ENCODE results near the gene SLC16A13. TPM values are rescaled to one million over a fixed set of nuclear protein-coding genes. Genes with fewer than 3 reads are reported as not detected.

SLC16A13 gene
- total RNA-seq, 1 experiment from 2014 or later, result 13.1 TPM

DNA sequence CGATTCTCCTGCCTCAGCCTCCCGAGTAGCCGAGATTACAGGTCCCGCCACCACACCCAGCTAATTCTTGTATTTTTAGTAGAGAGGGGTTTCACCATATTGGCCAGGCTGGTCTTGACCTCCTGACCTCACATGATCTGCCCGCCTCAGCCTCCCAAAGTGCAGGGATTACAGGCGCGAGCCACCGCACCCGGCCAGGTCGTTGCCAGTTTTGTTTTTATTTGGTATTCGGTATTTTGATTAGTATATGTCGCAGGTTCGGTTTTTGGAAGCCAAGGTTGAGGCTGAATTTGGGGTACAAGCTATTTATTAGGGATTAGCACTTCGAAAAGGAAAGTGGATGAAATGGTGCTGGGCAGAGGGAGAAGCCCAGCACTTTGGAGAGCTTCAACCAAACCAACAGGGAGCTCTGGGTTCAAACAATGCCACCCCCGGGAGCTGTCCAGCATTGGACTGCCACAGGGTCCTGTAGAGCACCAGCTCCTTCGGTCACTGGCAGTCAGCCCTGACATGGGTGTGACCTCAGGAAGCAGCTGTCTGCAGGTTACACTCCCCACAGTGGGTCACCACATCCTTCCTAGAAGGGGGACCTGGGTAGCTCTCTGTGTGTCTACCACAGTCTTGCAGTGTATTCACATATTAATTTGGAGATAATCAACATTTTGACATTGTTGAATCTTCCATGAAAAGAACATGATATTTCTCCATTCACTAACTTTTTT is 45.7 kb downstream of the SLC16A13 start:
- H3K4me1 ChIP-seq (ENCODE audit: control insufficient read depth, insufficient read depth, low read length), result no peaks in the 10 kb centered on the region
- BruUV-seq (replicated peaks), result no TSS peak
- no peak overlapping the region for H3K4me3 ChIP-seq (ENCODE audit: low read depth in 2 of 2, low read length in 2 of 2)
- no peak for TF ChIP-seq POLR2AphosphoS5 (IDR thresholded peaks at IDR 0.05; ENCODE audit: low read depth, low read length)
- no peak for TF ChIP-seq SIN3A (IDR thresholded peaks at IDR 0.05; ENCODE audit: borderline replicate concordance, insufficient read depth, low read depth, low read length)
- TF ChIP-seq CTCF (IDR thresholded peaks at IDR 0.05), result no peak
- peak; percentile 70 to 72; a peak in 3 of 4 replicates for TF ChIP-seq REST (IDR thresholded peaks at IDR 0.05; ENCODE audit: insufficient read depth in 1 of 2, low read depth in 2 of 2, low read length in 1 of 2)
- POLR2A ChIA-PET, result interaction anchor here (0.6 kb wide), 2 partner anchors 10 to 15 kb away, joined by 4 to 5 read pairs; no protein-coding TSS in a partner anchor
- no peak for DNase-seq (ENCODE audit: low read depth, low spot score)
- in situ Hi-C loops (cut with HindIII; ENCODE audit: low pct_unique_long_range_greater_than_20kb, low sequenced_read_pairs) (no loop called here), intact Hi-C loops (cut with micrococcal nuclease; ENCODE audit: unreplicated experiment) (no loop called here)
- no peaks in the 10 kb centered on the region for H3K27me3 ChIP-seq (ENCODE audit: control insufficient read depth, insufficient read depth, low read length)
- H3K36me3 ChIP-seq (ENCODE audit: control insufficient read depth, insufficient read depth, low read length), result no peaks in the 10 kb centered on the region
- no peak for ATAC-seq
- no peaks in the 10 kb centered on the region for H3K9me3 ChIP-seq (ENCODE audit: control insufficient read depth, insufficient read depth, low read depth, low read length)
- no peak overlapping the region for H3K27ac ChIP-seq (ENCODE audit: low read length)
- CTCF ChIA-PET, result no interaction called here

GRCh38 chr17:7083592-7083991 is 47.8 kb downstream of the SLC16A13 start:
- intact Hi-C loops (cut with micrococcal nuclease; ENCODE audit: unreplicated experiment), result no loop called here
- Histone ChIP-seq H3K27ac (ENCODE audit: low read length) (no peak overlapping the region), H3K4me3 (ENCODE audit: low read depth in 2 of 2, low read length in 2 of 2) (no peak overlapping the region), H3K27me3 (ENCODE audit: control insufficient read depth, insufficient read depth, low read length) (no peaks in the 10 kb centered on the region), H3K36me3 (ENCODE audit: control insufficient read depth, insufficient read depth, low read length) (no peaks in the 10 kb centered on the region), H3K4me1 (ENCODE audit: control insufficient read depth, insufficient read depth, low read length) (no peaks in the 10 kb centered on the region), H3K9me3 (ENCODE audit: control insufficient read depth, insufficient read depth, low read depth, low read length) (no peaks in the 10 kb centered on the region)
- ChIA-PET CTCF (no interaction called here), POLR2A (no interaction called here)
- ATAC-seq (no peak), DNase-seq (ENCODE audit: low read depth, low spot score) (no peak)
- no peak for TF ChIP-seq TCF7L2 (IDR thresholded peaks at IDR 0.05; ENCODE audit: low read depth, low read length)
- no peak for TF ChIP-seq POLR2AphosphoS5 (IDR thresholded peaks at IDR 0.05; ENCODE audit: low read depth, low read length)
- TF ChIP-seq SIN3A (IDR thresholded peaks at IDR 0.05; ENCODE audit: borderline replicate concordance, insufficient read depth, low read depth, low read length), result no peak
- no peak for TF ChIP-seq REST (IDR thresholded peaks at IDR 0.05; ENCODE audit: insufficient read depth in 1 of 2, low read depth in 2 of 2, low read length in 1 of 2)
- TF ChIP-seq CTCF (IDR thresholded peaks at IDR 0.05), result no peak
- in situ Hi-C loops (cut with HindIII; ENCODE audit: low pct_unique_long_range_greater_than_20kb, low sequenced_read_pairs), result no loop called here
- BruUV-seq (replicated peaks), result no TSS peak
